Adrenal gland (tissue), 12 donors: ENCODE data around the gene NRXN3. TPM values are rescaled to one million over a fixed set of nuclear protein-coding genes. Genes with fewer than 3 reads are reported as not detected.
A peak's percentile ranks its signal among the peaks of the same experiment; 100 is the strongest.

Source experiments
- DNase-seq, 7 donors: peaks; one replicate each; pipeline ENCODE4 v3.0.0-alpha.2; 2019 to 2020
- H3K27ac ChIP-seq, 5 donors: fragments of 200-600 bp; sonication (generic) in 4 of 5; 1 replicate in 3 of 5; 2 replicates in 2 of 5; pipeline versions ENCODE4 v1.5.1 to v1.8.0; 2016 to 2020; ENCODE audit warnings: mild to moderate bottlenecking in 1 of 5
- H3K27me3 ChIP-seq: fragments of 200-600 bp; 2 replicates; pipeline ENCODE4 v1.8.0; 2021
- H3K36me3 ChIP-seq, 2 donors: fragments of 200-600 bp; replicated peaks in 1 of 2; 1 replicate in 1 of 2; 2 replicates in 1 of 2; pipeline versions ENCODE4 v1.5.1 to v1.8.0; 2018 to 2022
- H3K4me1 ChIP-seq, 2 donors: fragments of 200-600 bp; replicated peaks in 1 of 2; 1 replicate in 1 of 2; 2 replicates in 1 of 2; pipeline versions ENCODE4 v1.5.1 to v1.8.0; 2018 to 2021
- H3K4me3 ChIP-seq, 4 donors: fragments of 200-600 bp; sonication (generic) in 3 of 4; one replicate each; pipeline ENCODE4 v1.5.1; 2016 to 2018
- H3K9me3 ChIP-seq, 3 donors: fragments of 200-600 bp; sonication (generic) in 1 of 3; replicated peaks in 1 of 3; 1 replicate in 2 of 3; 2 replicates in 1 of 3; pipeline versions ENCODE4 v1.5.1 to v1.8.0; 2016 to 2021
- CTCF ChIP-seq, 6 experiments: fragments of 450-650 bp in 4 of 6; fragments of 200-600 bp in 2 of 6; sonication (generic) in 1 of 6; IDR thresholded peaks; 1 replicate in 5 of 6; 2 replicates in 1 of 6; pipeline versions ENCODE4 v1.5.1 to v1.8.0; 2016 to 2021; ENCODE audit warnings: antibody characterized with exemption in 6 of 6, mild to moderate bottlenecking in 2 of 6, moderate library complexity in 1 of 6
- POLR2A ChIP-seq, 2 donors: fragments of 450-650 bp; IDR thresholded peaks; one replicate each; pipeline ENCODE4 v1.6.1; 2017; ENCODE audit warnings: antibody characterized with exemption in 2 of 2, mild to moderate bottlenecking in 2 of 2, moderate library complexity in 1 of 2
- WGBS, 4 donors: extraction: QIAGEN DNeasy Blood & Tissue Kit in 2 of 4; methylation state at CpG; one replicate each; pipeline versions ENCODE4 v1.1.5 to v1.1.7; 2013 to 2017; 5-methylcytosine and 5-hydroxymethylcytosine counted together
- intact Hi-C, 2 donors: fragments of 100-400 bp; cut with DNase I; formaldehyde crosslinking; loops; one replicate each; pipeline versions ENCODE4 v1.14.1 to v1.15.0; 2022 to 2023
- polyA plus RNA-seq, 3 donors: library from polyadenylated mRNA; stranded (reverse); fragments of 200-250 nt in 2 of 3; fragments of 350-450 nt in 1 of 3; fragmentation: Illumina TruSeq in 1 of 3; extraction: RNeasy Lipid Tissue Mini Kit (QIAGEN cat#74804) in 1 of 3; gene quantifications; one replicate each; pipeline ENCODE4 v1.2.3, GENCODE V29; 2013 to 2014
- total RNA-seq, 9 donors: library from RNA; depleted of rRNA in 4 of 9; stranded (reverse); fragments of >200 nt in 4 of 9; fragments of 120-200 nt in 1 of 9; fragmentation: NEBNext Ultra II Directional in 1 of 9; extraction: Animal tissue kit (Norgen Biotek cat#: 25700) in 1 of 9; gene quantifications; one replicate each; pipeline versions ENCODE4 v1.1.0 to v1.2.4, GENCODE V29; 2013 to 2023
- donor health status: healthy with polysubstance abuse.
- donor health status: Bipolar disorder and iron deficiency.
- donor health status: DM: yes; HTN: yes; CAD: no.
- donor health status: DM: no; HTN: no; CAD: no.
- donor health status: DM: no; HTN: no; CAD: no.
- donor health status: DM: yes; HTN: yes; CAD: no.

NRXN3 gene
- total and polyA plus RNA-seq, 12 donors: 0.09 to 8.5 (median 1.6) TPM

GRCh38 chr14:79275292-79275655 is 1105.1 kb downstream of the NRXN3 start:
- 45 to 64% (median 60%) methylated on average over 4 of the region's 4 CpGs for WGBS, 4 donors
- peaks cover 18% of the 10 kb centered on the region for H3K27me3 ChIP-seq
- H3K4me3 ChIP-seq: no peak overlapping the region
- H3K27ac ChIP-seq: no peak overlapping the region
- no peak for DNase-seq
- TF ChIP-seq POLR2A (IDR thresholded peaks at IDR 0.05) (no peak), CTCF (IDR thresholded peaks at IDR 0.05) (no peak)
- H3K4me1 ChIP-seq: peaks cover 0 to 7% of the 10 kb centered on the region in 2 donors
- no peaks in the 10 kb centered on the region for H3K36me3 ChIP-seq
- intact Hi-C loops: no loop called here
- H3K9me3 ChIP-seq: no peaks in the 10 kb centered on the region

- Histone ChIP-seq H3K27ac (no peak overlapping the region), H3K27me3 (peaks cover 18% of the 10 kb centered on the region), H3K4me1 (peaks cover 0 to 7% of the 10 kb centered on the region in 2 donors), H3K36me3 (no peaks in the 10 kb centered on the region), H3K9me3 (no peaks in the 10 kb centered on the region), H3K4me3 (peak overlapping the region in 1 of 4 donors; percentile 51)
- 15 to 20% (median 18%) methylated on average over 14 to 18 of the region's 18 CpGs for WGBS, 4 donors
- TF ChIP-seq POLR2A (IDR thresholded peaks at IDR 0.05) (no peak), CTCF (IDR thresholded peaks at IDR 0.05) (no peak)
- peak in 1 of 7 donors; percentile 6 for DNase-seq
- intact Hi-C loops: no loop called here
Measured at GRCh38 chr14:79278286-79278797, 1108.2 kb downstream of the NRXN3 start.

GRCh38 chr14:79278798-79279644 is 1108.8 kb downstream of the NRXN3 start:
- TF ChIP-seq POLR2A (IDR thresholded peaks at IDR 0.05) (no peak), CTCF (IDR thresholded peaks at IDR 0.05) (no peak)
- DNase-seq: peak; percentile 57 to 90 (median 76)
- intact Hi-C loops: no loop called here
- H3K27me3 ChIP-seq: peaks cover 18% of the 10 kb centered on the region
- H3K4me1 ChIP-seq: peaks cover 0 to 7% of the 10 kb centered on the region in 2 donors
- no peak overlapping the region for H3K27ac ChIP-seq
- WGBS, 4 donors: 0 to 2% (median 1%) methylated on average over 52 to 67 of the region's 67 CpGs
- peak overlapping the region in 2 of 4 donors; percentile 34 to 51 for H3K4me3 ChIP-seq
- no peaks in the 10 kb centered on the region for H3K9me3 ChIP-seq
- H3K36me3 ChIP-seq: no peaks in the 10 kb centered on the region

- H3K36me3 ChIP-seq: no peaks in the 10 kb centered on the region
- WGBS, 4 donors: 3 to 5% (median 3%) methylated on average over 41 of the region's 41 CpGs
- H3K9me3 ChIP-seq: no peaks in the 10 kb centered on the region
- H3K4me1 ChIP-seq: peaks cover 0 to 7% of the 10 kb centered on the region in 2 donors
- intact Hi-C loops: no loop called here
- TF ChIP-seq CTCF (IDR thresholded peaks at IDR 0.05): no peak
- no peak for TF ChIP-seq POLR2A (IDR thresholded peaks at IDR 0.05)
- H3K27me3 ChIP-seq: peaks cover 18% of the 10 kb centered on the region
- H3K4me3 ChIP-seq: peak overlapping the region in 1 of 4 donors; percentile 51
- peak in 1 of 7 donors; percentile 8 for DNase-seq
- H3K27ac ChIP-seq: no peak overlapping the region
Measured at GRCh38 chr14:79279645-79280597, 1109.7 kb downstream of the NRXN3 start.
